Panc1 (cell line): ENCODE data around the gene SLC13A1. TPM values are rescaled to one million over a fixed set of nuclear protein-coding genes. Genes with fewer than 3 reads are reported as not detected.

Source experiments
- ATAC-seq: fragments of 200-7000 bp; cut with Tn5 transposase; 2 replicates; pipeline ENCODE4 v1.9.1; 2020; ENCODE audit warnings: mild to moderate bottlenecking, moderate library complexity
- BruUV-seq: library from RNA; stranded (reverse); fragments of 400-500 nt; replicated peaks from 2 replicates; lab custom pipeline; 2021; lab: Mats Ljungman, UMichigan
- CTCF ChIA-PET: fragments of 300-600 bp; sonication (Branson Sonifier 250); formaldehyde crosslinking; loops from one replicate; lab custom pipeline; 2022; ENCODE audit warnings: antibody characterized with exemption; lab: Charles Lee
- POLR2A ChIA-PET: fragments of 300-600 bp; sonication (Branson Sonifier 250); formaldehyde crosslinking; loops from one replicate; lab custom pipeline; 2022; ENCODE audit warnings: antibody characterized with exemption; lab: Charles Lee
- DNase-seq: peaks from one replicate; pipeline ENCODE4 v3.0.0-alpha.2; 2010; ENCODE audit warnings: low read depth, low spot score
- H3K27ac ChIP-seq: 2 replicates; pipeline ENCODE4 v1.5.1; 2011; ENCODE audit warnings: mild to moderate bottlenecking, low read length, inconsistent platforms
- H3K27me3 ChIP-seq: fragments of 200-500 bp; sonication (Bioruptor generic); 2 replicates; pipeline ENCODE4 v1.6.0; 2014; ENCODE audit warnings: low read length, inconsistent platforms; ENCODE audit not compliant: control insufficient read depth, insufficient read depth
- H3K36me3 ChIP-seq: fragments of 200-500 bp; sonication (Bioruptor generic); 2 replicates; pipeline ENCODE4 v1.5.1; 2014; ENCODE audit warnings: inconsistent platforms, mild to moderate bottlenecking, low read length, moderate library complexity; ENCODE audit not compliant: control insufficient read depth, insufficient read depth
- H3K4me1 ChIP-seq: 2 replicates; pipeline ENCODE4 v1.5.1; 2011; ENCODE audit warnings: inconsistent platforms, mild to moderate bottlenecking, low read length, moderate library complexity; ENCODE audit not compliant: control insufficient read depth, insufficient read depth
- H3K4me3 ChIP-seq, 2 experiments: 2 replicates each; pipeline ENCODE4 v1.5.1; 2011 to 2012; ENCODE audit warnings: low read depth in 2 of 2, low read length in 2 of 2, mild to moderate bottlenecking in 2 of 2, inconsistent platforms in 1 of 2, moderate library complexity in 1 of 2
- H3K9me3 ChIP-seq: fragments of 200-500 bp; sonication (Bioruptor generic); 2 replicates; pipeline ENCODE4 v1.5.1; 2014; ENCODE audit warnings: low read depth, mild to moderate bottlenecking, inconsistent platforms, low read length, moderate library complexity; ENCODE audit not compliant: control insufficient read depth, insufficient read depth
- CTCF ChIP-seq: fragments of 450-650 bp; IDR thresholded peaks from 2 replicates; pipeline ENCODE4 v1.5.1; 2017; ENCODE audit warnings: mild to moderate bottlenecking
- POLR2AphosphoS5 ChIP-seq: IDR thresholded peaks from 2 replicates; pipeline ENCODE4 v1.6.1; 2012; ENCODE audit warnings: mild to moderate bottlenecking, low read depth, low read length, moderate library complexity
- SIN3A ChIP-seq: IDR thresholded peaks from 2 replicates; pipeline ENCODE4 v1.6.1; 2012; ENCODE audit warnings: low read depth, mild to moderate bottlenecking, low read length, moderate library complexity, borderline replicate concordance; ENCODE audit not compliant: insufficient read depth
- TCF7L2 ChIP-seq: IDR thresholded peaks from 2 replicates; pipeline ENCODE4 v1.6.1; 2011; ENCODE audit warnings: mild to moderate bottlenecking, low read depth, low read length, inconsistent platforms
- in situ Hi-C: cut with HindIII; loops from 2 replicates; pipeline ENCODE4 v1.10.0; 2016; ENCODE audit warnings: low sequenced_read_pairs, low pct_unique_long_range_greater_than_20kb
- intact Hi-C: fragments of 100-400 bp; cut with micrococcal nuclease; formaldehyde crosslinking; loops from one replicate; pipeline ENCODE4 v1.10.0; 2022; ENCODE audit not compliant: unreplicated experiment
- total RNA-seq: library from RNA; stranded (reverse); gene quantifications from one replicate; pipeline ENCODE4 v1.2.1, GENCODE V29; 2021; ENCODE audit not compliant: unreplicated experiment
- TF ChIP-seq, protein P1 (sequence below), 2 experiments: IDR thresholded peaks; 2 replicates each; pipeline ENCODE4 v1.6.1; 2011 to 2012; ENCODE audit warnings: low read depth in 2 of 2, control low read depth in 1 of 2, low read length in 1 of 2, mild to moderate bottlenecking in 1 of 2, moderate library complexity in 1 of 2; ENCODE audit not compliant: insufficient read depth in 1 of 2

Gene SLC13A1
- total RNA-seq, 1 experiment from 2014 or later: not detected

GRCh38 chr7:123125231-123125630 is 74.5 kb downstream of the SLC13A1 start:
- ATAC-seq: no peak
- DNase-seq: no peak
- in situ Hi-C loops (no loop called here), intact Hi-C loops (no loop called here)
- Histone ChIP-seq H3K27me3 (no peaks in the 10 kb centered on the region), H3K4me3 (no peak overlapping the region), H3K27ac (no peak overlapping the region), H3K4me1 (no peaks in the 10 kb centered on the region), H3K9me3 (no peaks in the 10 kb centered on the region), H3K36me3 (no peaks in the 10 kb centered on the region)
- BruUV-seq: no TSS peak
- TF ChIP-seq TCF7L2: no peak
- TF ChIP-seq, protein P1, sequence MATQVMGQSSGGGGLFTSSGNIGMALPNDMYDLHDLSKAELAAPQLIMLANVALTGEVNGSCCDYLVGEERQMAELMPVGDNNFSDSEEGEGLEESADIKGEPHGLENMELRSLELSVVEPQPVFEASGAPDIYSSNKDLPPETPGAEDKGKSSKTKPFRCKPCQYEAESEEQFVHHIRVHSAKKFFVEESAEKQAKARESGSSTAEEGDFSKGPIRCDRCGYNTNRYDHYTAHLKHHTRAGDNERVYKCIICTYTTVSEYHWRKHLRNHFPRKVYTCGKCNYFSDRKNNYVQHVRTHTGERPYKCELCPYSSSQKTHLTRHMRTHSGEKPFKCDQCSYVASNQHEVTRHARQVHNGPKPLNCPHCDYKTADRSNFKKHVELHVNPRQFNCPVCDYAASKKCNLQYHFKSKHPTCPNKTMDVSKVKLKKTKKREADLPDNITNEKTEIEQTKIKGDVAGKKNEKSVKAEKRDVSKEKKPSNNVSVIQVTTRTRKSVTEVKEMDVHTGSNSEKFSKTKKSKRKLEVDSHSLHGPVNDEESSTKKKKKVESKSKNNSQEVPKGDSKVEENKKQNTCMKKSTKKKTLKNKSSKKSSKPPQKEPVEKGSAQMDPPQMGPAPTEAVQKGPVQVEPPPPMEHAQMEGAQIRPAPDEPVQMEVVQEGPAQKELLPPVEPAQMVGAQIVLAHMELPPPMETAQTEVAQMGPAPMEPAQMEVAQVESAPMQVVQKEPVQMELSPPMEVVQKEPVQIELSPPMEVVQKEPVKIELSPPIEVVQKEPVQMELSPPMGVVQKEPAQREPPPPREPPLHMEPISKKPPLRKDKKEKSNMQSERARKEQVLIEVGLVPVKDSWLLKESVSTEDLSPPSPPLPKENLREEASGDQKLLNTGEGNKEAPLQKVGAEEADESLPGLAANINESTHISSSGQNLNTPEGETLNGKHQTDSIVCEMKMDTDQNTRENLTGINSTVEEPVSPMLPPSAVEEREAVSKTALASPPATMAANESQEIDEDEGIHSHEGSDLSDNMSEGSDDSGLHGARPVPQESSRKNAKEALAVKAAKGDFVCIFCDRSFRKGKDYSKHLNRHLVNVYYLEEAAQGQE (IDR thresholded peaks at IDR 0.05; ENCODE audit: insufficient read depth in 1 of 2, low read depth in 2 of 2, low read length in 1 of 2): no peak
- ChIA-PET CTCF (no interaction called here), POLR2A (no interaction called here)

- Histone ChIP-seq H3K27me3 (no peaks in the 10 kb centered on the region), H3K36me3 (no peaks in the 10 kb centered on the region), H3K9me3 (no peaks in the 10 kb centered on the region), H3K27ac (no peak overlapping the region), H3K4me1 (no peaks in the 10 kb centered on the region), H3K4me3 (no peak overlapping the region)
- ATAC-seq (no peak), DNase-seq (no peak)
- ChIA-PET POLR2A (no interaction called here), CTCF (no interaction called here)
- no peak for TF ChIP-seq CTCF
- TF ChIP-seq SIN3A: no peak
- TF ChIP-seq TCF7L2: no peak
- no peak for TF ChIP-seq POLR2AphosphoS5
- TF ChIP-seq, protein P1 (IDR thresholded peaks at IDR 0.05; ENCODE audit: insufficient read depth in 1 of 2, low read depth in 2 of 2, low read length in 1 of 2): no peak
- BruUV-seq: no TSS peak
- in situ Hi-C loops: no loop called here
- intact Hi-C loops: no loop called here
Observed at GRCh38 chr7:123122916-123123315, 76.9 kb downstream of the SLC13A1 start.
